Endometrium (tissue), 2 donors: ENCODE data around the gene SS18L1.

Experiments
- FAIRE-seq: peaks from 2 replicates; lab custom pipeline; 2012; peaks lifted over from hg19 to GRCh38; lab: Jason Lieb, UNC
- donor health status: control.
- donor health status: control.

The SS18L1 gene

DNA sequence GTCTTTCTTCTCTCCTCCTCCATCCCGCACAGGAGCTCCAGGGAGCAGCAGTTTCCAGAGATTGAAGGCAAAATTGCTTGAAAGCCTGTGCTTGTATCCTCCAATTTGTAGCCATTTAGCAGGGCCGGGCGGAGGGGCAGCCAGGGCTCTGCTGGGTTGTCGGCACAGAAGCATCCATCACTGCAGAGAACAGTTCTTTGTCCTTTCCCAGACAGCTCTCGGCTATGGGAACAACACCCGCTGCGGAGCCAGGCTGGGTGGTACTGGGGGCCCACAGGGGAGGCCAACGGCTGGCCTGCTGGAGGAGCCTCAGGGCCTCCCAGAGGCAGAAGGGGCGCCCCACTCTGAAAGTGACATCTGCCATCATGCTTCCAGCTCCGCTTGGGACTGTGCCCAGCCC lies 68.7 kb downstream of the SS18L1 start:
- no peak for FAIRE-seq

- no peak for FAIRE-seq
Measured at GRCh38 chr20:62214067-62214466, 70.5 kb downstream of the SS18L1 start.

GRCh38 chr20:62215020-62215990 lies 71.7 kb downstream of the SS18L1 start:
- FAIRE-seq = no peak

DNA sequence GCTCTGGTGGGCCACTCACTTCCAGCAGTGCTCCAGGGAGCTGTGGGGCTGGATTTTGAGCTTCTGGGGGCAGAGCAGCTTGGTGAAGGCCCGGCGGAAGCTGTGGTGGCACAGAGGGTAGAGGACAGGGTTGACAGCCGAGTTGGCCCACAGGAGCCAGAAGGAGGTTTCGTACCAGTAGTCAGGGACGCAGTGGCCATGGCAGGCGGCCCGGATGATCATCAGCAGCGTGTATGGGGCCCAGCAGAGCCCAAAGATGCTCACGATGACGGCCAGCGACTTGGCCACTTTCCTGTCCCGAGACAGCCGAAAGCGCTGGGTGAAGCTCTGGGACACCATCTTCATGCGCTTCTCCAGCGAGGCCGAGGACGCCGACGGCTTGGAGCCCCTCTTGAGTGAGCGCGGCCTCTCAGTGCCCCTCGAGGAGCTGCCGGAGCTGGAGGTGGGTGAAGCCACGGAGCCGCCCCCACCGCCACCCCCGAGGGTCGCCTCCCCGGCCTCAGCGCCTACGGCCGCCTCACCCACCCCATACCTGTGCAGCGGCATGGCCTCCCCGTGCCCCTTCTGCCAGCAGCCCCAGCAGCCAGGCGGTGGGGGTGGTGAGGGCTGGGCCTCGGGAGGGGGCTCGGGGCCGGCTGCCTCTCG lies 72.5 kb downstream of the SS18L1 start:
- FAIRE-seq = no peak

GRCh38 chr20:62216636-62217566 lies 73.3 kb downstream of the SS18L1 start:
- no peak for FAIRE-seq

- FAIRE-seq = no peak
Measured at GRCh38 chr20:62217913-62218773, 74.6 kb downstream of the SS18L1 start.

DNA sequence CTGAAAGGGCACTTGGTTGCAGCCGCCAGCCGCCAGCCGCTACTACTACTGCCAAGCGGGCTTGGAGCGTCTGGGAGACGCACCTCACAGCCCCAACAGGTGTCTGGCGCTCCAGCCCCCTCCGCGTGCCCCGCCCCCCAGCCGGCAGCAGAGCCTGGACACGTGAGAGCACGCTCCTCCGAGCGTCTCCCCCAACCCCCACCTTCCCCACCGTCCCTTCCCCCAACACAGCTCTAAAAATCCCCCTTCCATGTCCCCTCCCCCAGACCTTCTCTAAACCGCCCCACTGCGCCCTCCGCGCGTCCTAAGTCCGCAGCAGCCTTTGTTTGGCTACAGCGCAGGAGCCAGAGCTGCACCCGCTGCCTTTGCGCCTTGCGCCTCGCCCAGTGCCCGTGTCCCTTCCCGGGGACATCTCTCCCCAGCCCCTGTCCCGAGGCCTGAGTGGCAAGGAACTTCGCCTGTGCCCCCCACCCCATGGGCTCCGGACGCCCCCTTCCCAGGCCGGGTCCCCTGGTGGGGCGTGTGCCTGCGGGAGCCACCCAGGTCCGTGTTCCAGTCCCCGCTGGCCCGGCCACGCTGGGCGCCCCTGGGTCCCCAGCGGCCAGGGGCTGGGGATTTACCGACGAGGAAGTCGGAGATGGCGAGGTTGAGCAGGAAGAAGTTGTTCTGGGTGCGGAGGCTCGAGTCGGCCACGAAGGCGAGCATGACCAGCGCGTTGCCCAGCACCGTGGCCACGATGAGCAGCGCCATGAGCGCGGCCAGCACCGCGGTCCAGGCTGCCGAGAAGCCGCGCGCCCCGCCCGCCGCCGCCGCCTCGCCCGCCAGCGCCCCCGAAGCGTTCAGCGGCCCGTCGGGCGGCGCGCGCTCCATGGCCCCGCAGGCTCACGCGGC lies 75.8 kb downstream of the SS18L1 start:
- FAIRE-seq = no peak

DNA sequence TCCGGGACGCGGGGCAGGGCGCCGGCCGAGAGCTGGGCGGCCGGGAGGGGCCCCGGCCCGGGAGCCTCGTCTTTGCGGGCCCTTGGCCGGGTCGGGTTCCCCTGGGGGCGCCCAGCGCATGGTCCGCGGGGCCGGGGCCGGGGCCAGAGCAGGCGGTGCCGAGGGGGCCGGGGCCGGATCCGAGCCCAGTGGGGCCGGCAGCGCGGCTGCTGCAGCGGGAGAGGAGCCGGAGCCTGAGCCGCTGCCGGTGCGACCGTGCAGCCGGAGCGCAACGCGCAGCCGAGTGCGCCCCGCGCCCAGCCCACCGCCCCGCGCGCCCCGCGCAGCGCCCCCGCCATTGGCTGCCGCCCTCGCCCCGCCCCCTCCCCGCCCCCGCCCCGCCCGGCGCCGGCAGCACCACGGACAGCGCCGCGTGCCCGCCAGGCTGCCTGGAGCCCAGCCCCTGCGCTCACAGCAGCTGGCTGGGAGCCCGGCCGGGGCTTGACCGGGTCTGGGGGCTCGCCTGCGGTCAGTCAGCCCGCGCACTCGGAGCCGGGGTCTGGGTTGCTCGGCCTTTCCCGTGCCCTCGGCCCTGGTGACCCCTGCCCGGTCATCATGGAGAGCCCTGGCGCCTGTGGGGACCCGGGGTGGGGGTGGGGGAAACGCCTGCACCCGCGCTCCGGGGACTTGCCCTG lies 76.6 kb downstream of the SS18L1 start, which contains the start of gene HRH3:
Gene HRH3, minus strand, starts transcription at position 287 of the 674 bp plus-strand sequence. CDS start 308 bp downstream, outside the sequence.
- no peak for FAIRE-seq

GRCh38 chr20:62220666-62221568 lies 77.3 kb downstream of the SS18L1 start:
- no peak for FAIRE-seq

- no peak for FAIRE-seq
Measured at GRCh38 chr20:62222266-62222850, 78.8 kb downstream of the SS18L1 start.

- no peak for FAIRE-seq
Measured at GRCh38 chr20:62222972-62223371, 79.4 kb downstream of the SS18L1 start.

- FAIRE-seq = no peak
Measured at GRCh38 chr20:62223571-62223970, 80.0 kb downstream of the SS18L1 start.

GRCh38 chr20:62224113-62224855 lies 80.7 kb downstream of the SS18L1 start:
- no peak for FAIRE-seq

- no peak for FAIRE-seq
Measured at GRCh38 chr20:62225026-62225425, 81.5 kb downstream of the SS18L1 start.

DNA sequence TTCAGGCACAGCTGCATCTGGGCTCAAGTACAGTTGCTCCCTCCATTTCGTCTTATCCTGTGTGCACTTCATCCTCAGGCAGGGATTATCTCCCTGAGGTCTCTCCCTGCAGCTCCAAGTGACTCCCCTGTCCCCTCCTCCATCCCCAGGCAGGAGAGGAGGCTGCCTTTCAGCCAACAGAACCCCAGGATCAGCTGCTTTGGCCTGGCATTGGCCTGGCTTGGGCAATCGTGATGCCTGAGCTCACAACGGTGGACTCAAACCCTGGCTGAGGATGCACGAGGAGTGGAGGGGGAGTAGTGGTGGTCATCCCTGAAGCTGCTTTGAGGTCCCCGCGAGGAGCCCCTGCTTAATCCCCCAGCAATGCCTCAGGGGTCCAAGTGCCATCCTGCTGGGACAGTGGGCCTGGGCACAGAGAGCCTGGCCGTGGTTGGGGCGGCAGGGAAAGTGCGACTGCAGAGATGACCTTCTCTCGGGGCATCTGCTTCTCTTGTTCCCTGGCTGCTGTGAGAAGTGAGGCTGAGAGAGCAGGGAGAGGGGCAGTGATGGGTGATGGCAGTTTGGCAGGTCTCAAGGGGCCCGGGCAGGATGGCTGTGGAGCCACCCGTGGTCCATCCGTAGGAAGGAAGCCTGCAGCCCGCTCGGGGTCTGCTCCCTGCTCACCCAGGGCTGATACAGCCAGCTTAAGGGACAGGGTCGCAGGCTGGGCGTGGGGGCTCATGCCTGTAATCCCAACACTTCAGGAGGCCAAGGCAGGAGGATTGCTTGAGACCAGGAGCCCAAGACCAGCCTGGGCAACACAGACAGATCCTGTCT lies 82.5 kb downstream of the SS18L1 start:
- no peak for FAIRE-seq
